HG03439 (cell line): ENCODE measurements around the gene NR2C1.

Experiments used
- ATAC-seq: cut with Tn5 transposase; IDR thresholded peaks from one replicate; pipeline ENCODE4 v1.9.1; 2021; ENCODE audit warnings: mild to moderate bottlenecking, moderate library complexity; ENCODE audit not compliant: unreplicated experiment

The NR2C1 gene

DNA sequence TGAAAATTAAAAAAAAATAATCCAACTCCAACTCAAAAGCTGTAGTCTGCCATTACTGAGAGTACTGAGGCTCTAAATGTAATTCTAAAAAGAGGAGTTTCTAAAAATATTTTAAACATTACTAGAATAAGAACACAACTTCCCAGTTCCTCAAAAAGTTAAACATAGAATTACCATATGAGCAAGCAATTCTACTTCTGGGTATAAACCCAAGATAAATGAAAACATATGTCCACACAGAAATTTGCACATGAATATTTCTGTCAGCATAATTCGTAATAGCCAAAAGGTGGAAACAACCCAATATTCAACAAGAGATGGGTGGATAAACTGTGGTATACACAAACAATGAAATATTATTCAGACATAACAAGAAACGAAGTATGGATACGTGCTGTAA, 15.0 kb upstream of the NR2C1 start:
- no peak for ATAC-seq

DNA sequence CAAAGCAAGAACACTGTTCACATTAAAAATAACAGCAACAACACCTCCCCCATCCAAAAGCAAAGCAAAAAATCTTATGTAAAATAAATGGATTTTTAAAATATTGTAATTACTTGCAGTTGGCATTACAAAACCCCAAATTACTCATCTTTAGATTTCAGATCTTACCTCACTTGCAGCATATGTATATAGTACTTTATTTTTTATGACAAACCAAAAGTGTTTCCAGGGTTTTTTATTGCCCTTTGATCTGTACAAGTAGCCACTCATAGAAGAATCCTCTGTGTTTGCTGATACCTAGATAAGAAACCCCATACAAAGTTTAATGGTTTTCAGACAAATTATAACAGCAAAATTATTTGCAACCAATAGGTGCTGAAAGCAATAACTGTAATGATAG, 12.2 kb upstream of the NR2C1 start:
- no peak for ATAC-seq

DNA sequence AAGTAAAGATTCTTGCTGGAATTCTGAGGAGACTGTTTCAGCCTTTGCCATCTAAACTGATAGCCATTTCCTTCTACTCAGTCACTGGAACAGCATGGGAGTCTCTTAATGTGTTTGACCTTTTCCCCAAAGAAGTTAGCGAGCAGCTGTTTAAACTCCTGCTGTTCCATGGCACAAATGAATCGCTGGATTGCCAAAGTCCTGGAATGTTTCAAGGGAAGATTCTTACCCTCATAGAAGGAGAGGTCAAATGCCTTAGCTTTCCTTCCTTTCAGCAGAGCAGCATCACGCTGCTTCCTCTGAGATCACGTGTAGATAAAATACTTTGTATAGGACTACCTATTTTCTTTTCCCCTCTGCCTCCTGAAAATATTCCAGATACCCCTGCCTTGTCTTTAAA, 10.5 kb upstream of the NR2C1 start:
- ATAC-seq, result no peak

DNA sequence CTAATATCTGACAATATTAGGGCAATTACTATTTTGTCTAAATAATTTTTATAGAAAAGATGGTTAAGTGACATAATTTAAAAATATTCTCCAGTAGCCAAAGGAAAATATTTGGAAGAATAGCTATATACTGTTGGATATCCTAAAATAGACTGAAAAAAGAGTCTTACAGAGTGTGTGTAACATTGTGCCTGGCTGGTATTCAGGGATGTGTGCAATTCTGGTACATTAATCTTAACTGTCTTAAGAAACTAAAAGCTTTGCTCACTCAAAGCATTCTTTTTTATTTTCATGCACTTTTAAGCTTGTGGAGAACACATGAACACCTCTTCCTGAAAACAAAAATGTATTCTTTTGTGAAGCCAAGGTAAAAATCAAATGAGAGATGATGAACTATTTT, 10.1 kb upstream of the NR2C1 start:
- no peak for ATAC-seq

DNA sequence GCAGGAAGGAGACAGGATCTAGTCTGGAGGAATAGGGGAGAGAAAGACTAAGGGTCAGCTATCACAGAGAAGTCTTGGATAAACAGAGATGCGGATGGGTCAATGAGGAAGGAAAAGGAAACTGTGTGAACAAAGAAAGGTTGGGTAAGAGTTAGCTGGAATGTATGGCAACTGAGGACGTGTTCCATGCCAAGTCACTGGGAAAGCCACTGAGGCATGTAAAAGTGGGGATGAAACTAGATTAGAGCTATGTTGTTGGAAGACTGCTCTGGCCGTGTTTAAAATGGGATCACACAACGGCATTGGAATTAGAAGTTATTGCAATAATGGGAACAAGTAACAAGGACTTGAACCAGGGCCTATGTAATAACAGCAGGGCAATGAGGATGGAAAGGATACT, 3.9 kb upstream of the NR2C1 start:
- no peak for ATAC-seq

DNA sequence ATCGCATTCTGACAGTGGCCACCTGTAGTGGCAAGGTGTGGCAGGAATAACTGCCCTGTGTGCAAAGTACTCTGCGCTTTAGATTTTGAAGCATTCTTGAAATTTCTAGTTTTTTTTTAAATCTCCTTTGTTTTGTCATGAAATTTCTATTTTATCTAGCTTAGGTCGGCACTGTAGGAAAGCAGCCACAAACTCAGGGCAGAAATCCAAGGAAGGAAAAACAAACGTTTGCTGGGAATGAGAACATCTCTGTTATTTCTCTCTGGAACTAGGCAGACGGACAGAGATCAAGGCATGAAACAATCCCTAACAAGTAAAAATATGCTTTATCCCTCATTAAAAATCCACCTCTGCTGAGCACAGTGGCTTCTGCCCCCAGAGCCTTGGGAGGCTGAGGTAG, 1.3 kb upstream of the NR2C1 start:
- no peak for ATAC-seq

DNA sequence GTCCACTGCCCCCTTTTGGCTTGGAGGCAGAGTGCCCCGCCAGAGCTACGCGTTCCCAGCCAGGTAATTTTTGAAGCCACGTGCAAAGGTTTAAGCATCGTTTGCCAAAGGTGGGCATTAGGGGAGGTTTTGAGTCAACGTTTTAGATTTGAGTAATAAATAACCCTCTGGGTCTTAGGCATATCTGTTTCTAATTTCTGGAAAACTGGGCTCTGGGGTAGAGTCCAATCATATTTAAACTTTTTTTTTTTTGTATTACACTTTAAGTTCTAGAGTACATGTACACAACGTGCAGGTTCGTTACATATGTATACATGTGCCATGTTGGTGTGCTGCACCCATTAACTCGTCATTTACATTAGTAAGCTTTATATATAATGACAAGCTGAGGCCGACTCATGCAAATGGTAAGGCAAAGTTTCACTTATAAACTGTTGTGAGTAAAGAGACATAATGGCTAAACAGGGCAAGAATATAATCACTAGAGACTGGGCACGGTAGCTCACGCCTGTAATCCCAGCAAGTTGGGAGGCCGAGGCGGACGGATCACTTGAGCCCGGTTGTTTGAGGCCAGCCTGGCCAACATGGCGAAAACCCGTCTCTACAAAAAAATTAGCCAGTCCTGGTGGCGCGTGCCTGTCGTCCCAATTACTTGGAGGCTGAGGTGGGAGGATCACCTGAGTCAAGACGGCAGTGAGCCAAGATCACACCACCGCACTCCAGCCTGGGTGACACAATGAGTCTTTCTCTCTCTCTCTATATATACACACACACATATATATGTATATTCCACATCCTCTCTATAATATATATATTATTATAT, 491 bp upstream of the NR2C1 start:
- no peak for ATAC-seq

DNA sequence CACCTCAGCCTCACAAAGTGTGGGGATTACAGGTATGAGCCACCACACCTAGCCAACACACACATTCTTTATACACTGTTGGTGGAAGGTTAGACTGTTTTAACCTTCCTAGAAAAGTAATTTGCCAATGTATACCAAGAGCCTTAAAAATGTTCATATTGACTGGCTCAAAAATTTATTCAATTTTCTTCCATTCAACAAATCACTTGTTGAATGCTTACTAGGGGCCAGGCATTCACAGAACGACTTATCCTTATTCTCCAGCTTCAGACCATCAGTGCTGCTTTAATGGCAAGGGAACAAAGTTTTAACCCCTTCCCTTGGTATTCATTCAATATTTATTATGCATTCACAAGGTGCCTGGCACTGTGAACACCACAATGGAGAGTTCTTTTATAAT, 3.0 kb downstream of the NR2C1 start:
- no peak for ATAC-seq

DNA sequence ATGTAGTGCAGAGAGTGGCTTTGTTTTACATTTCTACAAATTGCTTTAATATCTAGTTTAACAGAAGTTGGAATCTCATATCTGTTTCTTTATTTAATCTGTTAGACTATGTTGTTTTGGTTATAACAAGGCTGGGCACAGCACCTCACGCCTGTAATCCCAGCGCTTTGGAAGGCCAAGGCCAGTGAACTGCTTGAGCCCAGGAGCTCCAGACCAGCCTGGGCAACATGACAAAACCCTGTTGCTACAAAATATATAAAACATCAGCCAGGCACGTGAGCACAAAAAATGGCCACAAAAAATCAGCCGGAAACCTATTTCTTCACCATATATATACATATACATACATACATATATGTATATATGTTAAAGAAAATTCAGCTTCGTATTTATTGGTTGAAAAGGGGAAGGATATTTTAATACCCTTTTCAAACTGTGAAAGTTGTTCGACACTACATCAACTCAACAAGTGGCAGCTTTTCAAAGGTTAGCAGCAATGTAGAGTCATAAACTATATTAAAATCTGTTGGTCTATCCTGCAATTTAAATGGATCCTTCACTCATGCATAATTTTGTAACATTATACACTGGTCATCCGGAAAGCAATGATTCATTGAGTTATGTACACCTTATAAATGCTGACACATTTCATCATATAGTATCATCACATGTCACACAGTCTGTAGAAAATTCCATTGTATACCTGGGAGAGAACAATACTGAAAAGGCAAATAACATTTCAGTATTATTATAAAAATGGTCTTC, 7.1 kb downstream of the NR2C1 start:
- ATAC-seq, result no peak

DNA sequence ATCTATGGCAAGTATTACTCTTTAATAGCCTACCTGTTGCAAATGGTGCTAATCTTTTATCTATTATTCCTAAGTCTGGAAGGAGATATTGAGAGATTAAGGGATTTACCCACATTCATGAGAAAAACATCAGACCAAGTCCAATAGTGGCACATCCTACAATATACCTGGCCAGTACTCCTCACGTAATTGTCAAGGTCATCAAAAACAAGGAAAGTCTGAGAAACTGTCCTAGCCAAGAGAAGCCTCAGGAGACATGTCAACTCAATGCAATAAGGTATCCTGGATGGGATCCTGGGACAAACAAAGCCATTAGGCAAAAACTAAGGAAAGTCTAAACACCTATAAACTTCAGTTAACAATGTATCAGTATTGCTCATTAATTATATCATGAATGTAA, 12.5 kb downstream of the NR2C1 start:
- ATAC-seq, result no peak

DNA sequence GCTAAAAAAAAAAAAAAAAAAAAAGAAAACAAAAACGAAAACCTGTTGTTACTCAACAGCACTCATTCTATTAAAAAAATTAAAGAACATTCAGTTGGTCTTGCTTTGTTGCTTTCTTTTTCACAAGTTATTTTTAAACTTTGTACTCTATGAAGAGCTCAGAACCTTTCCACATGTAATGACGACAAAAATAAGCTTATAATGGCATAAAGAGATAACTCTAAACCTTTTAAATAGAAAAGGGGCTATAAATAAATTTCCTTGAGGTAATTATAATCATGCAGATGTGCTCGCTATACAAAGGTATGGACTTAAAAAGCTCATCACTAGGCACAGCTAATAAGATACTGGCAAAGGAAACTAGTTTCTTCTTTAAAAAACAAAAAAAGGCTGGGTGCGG, 13.4 kb downstream of the NR2C1 start:
- no peak for ATAC-seq

DNA sequence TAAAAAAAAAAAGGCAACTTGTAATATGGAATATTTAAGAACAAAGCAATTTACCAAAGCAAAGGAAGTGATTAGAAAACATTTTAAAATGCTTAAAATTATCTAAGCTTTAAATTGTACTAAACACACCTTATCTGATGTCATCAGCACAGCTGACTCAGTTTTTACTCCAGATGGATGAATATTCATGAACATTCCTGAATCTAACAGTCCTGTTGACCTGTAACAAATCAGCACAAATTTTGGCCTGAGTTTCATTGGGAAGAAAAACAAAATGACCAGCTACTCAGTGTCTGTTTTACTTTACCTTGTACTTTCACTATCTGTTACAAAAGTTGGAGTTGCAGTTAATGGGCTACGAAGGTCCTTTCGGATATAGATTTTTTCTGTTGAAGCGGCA, 16.0 kb downstream of the NR2C1 start:
- ATAC-seq, result no peak

DNA sequence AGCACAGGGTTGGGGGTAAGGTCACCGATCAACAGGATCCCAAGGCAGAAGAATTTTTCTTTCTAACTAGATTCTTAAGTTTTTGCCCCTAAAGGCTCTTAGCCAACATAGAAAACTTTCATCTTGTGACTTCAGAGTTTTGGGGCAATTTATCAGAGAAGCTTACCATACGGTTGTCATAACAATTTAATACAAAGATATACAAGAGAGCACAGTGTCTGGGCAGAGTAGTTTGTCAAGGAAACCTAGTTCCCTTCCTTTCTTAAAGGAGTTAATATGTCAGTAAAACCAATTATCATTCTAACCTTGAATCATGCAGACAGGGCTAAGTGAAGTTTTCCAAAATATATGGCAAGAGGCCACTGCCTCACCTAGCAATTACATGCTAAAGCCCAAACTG, 18.4 kb downstream of the NR2C1 start:
- ATAC-seq, result no peak

DNA sequence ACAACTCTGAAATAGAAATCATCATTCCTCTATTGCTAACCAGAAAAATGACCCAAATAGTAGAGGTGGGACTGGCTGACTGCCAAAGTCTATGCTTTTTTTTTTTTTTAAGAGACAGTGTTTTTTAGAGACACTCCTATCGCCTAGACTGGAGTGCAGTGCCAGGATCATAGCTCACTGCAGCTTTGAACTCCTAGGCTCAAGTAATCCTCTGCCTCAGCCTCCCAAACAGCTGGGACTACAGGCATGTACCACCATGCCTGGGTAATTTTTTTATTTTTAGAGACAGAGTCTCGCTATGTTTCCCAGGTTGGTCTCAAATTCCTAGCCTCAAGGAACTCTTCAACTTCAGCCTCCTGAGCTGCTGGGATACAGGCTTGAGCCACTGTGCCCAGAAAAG, 19.2 kb downstream of the NR2C1 start:
- no peak for ATAC-seq

DNA sequence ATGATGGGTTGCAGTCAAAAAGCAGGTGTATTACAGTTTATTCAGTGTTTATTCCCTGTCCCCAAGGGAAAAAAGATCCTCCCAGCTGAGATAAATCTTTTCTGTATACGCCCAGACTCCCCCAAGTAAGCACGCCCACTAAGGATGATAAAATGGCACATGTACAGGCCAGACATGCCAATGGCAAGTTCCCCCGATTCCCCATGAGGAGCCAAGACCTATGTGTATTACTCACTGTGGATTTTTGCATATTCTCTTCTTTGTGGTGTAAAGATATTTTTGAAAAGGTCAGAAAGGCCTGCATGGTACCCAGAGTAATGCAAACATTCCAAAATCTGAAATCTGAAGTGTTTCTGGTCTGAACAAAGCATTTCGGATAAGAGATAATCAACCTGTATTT, 22.2 kb downstream of the NR2C1 start:
- no peak for ATAC-seq

DNA sequence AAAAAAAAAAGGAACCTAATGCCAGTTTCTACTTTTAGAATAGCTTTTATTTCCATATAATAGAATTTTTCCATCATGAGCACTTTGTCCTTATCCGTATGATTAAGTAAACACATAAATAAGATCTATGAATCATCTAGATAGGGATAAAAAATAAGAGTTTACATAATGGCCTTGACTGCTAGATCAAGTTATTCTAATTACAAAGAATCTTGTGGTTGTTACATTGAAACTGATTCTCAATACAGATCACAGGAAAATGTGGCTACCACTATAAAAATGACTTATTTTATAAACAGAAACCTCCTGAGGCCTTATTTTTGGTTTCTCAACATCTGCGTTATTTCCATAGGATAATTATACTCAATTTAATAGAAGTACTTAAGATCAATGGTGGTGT, 35.5 kb downstream of the NR2C1 start:
- no peak for ATAC-seq

DNA sequence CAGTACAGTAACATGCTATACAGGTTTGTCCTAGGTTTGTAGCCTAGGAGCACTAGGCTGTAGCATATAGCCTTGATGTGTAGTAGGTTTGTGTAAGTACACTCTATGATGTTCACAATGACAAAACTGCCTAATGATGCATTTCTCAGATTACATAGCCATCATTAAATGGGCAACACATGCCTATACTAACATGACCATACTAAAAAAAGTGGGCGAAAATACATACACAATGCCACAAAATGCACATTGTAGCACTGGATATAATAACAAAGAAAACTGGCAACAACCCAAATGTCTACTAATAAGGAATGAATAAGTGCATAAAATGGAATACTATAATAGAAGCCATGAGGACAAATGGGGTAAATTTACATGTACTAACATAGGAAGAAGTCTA, 38.7 kb downstream of the NR2C1 start:
- no peak for ATAC-seq

DNA sequence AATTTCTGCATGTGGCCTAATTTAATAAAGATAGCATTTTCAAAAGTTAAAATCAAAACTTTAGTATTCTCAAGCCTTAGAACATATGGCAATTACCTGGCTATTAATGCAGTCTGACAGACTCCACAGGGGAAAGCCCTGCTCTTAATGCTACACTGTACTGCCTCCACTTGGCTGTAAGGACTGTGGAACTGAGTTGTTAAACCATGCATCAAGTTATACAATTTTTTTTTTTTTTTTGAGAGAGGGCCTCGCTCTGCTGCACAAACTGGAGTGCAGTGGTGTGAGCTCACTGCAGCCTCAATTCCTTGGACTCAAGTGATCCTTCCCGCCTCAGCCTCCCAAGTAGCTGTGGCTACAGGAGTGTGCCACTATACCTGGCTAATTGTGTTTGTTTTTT, 50.9 kb downstream of the NR2C1 start:
- no peak for ATAC-seq

DNA sequence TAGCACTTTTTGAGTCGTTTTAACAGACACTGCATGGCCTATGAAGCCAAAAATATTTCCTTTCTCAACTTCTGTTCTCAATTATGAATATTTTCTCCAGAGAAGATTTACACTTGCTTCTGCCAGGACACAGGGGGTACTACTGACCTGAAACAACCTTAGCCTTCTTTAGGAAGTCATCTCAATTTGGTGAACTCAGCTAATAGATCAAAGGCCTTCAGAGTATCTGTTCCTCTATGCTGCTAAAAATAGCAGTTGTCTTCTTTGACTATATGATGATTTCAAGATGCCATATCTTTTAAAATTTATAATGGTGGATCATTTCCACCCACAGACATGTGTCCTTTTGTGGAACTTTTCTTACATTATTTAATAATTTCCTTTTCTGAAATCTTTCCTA, 55.9 kb downstream of the NR2C1 start:
- ATAC-seq, result no peak

DNA sequence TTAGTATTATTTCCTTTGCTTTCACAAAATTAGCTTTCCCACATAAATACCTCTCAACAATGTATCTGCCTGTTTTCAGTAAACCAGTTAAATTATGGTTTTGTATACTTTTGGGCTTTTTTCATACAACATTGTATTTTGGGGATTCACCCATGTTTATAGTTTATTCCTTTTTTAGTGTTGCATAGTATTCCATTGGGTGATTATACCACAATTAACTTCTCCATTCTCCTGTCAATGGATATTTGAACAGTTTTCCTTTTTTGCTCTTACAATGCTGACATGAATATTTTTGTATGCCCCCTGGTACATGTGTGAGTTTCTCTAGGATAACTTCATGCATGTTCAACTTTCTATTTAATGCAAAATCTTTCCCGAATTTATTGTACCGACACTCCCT, 57.3 kb downstream of the NR2C1 start:
- ATAC-seq, result no peak

DNA sequence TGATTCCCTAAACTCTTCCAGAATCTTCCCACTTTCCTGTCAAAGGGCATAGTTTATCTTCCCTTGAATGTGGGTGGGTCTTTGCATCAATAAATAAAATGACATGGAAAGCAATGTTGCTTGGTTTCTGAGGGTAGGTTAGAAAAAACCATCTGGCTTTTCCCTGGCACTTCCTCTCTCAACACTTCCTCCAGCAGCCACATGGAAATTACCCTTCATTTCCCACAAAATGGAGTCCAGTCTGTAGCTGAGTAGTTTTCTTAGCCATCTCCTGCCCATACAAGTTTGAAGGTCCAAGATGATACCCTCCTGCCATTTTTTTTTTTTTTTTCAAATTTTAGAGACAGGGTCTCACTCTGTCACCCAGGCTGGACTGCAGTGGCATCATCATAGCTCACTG, 58.9 kb downstream of the NR2C1 start:
- ATAC-seq, result no peak

DNA sequence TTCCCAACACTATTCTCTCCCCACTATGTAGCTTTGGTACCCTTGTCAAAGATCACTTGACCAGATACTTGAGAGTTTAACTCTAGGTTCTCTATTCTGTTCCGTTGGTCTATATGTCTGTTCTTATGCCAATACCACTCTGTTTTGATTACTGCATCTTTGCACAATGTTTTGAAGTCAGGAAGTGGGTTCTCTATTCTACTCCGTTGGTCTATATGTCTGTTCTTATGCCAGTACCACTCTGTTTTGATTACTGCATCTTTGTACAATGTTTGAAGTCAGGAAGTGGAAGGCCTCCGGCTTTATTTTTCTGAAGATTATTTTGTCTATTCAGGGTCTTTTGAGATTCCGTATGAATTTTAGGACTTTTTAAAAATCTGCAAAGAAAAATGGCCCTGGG, 67.2 kb downstream of the NR2C1 start:
- ATAC-seq, result no peak

DNA sequence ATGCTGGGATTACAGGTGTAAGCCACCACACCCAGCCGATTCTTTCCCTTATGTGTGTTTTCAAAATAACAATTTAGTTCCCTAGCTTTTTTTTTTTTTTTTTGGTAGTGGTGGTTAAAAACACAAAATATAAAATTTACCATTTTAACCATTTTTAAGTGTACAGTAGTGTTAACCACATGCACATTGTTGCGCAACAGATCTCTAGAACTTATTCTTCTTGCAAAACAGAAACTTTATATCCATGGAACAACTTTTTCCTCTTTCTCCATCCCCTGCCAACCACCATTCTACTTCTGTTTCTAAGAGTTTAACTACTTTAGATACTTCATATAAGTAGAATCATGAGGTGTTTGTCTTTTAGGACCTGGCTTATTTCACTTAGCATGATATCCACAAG, 68.8 kb downstream of the NR2C1 start:
- no peak for ATAC-seq
